Fibroblast of upper back skin (primary cell): ENCODE data around the gene TUBB2A.

Experiments used
- DNase-seq: peaks from one replicate; pipeline ENCODE4 v3.0.0-alpha.2; 2013

TUBB2A gene

GRCh38 chr6:3117912-3118352 is 39.4 kb downstream of the TUBB2A start:
- no peak for DNase-seq

- DNase-seq, result no peak
Observed at GRCh38 chr6:3114377-3114776, 43.0 kb downstream of the TUBB2A start.

DNA sequence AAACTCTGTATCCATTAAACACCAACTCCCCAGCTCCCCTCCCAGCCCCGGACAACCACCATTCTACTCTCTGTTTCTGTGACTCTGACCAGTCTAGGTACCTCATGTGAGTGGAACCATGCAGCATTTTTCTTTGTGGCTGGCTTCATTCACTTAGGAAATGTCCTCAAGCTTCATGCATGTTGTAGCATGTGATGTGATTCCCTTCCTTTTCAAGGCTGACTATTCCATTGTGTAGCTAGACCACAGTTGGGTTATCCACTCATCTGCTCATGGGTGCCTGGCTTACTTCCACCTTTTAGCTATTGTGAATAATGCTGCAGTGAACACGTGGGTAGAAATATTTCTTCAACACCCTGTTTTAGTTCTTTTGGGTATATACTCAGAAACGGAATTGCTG is 47.6 kb downstream of the TUBB2A start:
- DNase-seq, result no peak

GRCh38 chr6:3108746-3109414 is 48.5 kb downstream of the TUBB2A start:
- no peak for DNase-seq
